ENCODE results near the gene TREH.
A peak's percentile ranks its signal among the peaks of the same experiment; 100 is the strongest.
"Not testable (repeated sequence)": the region's sequence is repeated elsewhere in the genome, so short reads cannot be mapped to it uniquely, and the experiment has no call there.

The TREH gene

GRCh38 chr11:118696673-118697226, 17.3 kb upstream of the TREH start:
- no peak for DNase-seq

- no peak for DNase-seq
These were observed 15.3 kb upstream of the TREH start for GRCh38 chr11:118694771-118695170.

DNA sequence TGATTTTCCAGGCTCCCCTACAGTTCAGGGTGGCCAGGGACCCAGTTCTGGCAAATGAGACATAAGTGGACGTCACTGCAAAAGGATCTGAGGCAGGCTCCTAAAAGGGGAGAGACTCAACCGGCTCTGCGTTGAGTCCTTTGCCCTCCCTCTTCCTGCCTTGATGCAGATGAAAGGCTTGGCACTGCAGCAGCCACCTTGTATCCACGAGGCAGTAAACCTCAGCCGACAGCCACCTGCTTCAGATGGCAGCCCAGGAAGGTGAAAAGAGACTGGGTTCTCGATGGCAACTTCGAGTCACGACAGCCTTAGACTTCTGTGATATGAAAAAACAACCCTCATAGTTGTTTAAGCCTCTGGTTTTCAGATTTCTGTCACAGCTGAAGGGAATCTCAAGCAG, 14.7 kb upstream of the TREH start:
- DNase-seq = no peak

DNA sequence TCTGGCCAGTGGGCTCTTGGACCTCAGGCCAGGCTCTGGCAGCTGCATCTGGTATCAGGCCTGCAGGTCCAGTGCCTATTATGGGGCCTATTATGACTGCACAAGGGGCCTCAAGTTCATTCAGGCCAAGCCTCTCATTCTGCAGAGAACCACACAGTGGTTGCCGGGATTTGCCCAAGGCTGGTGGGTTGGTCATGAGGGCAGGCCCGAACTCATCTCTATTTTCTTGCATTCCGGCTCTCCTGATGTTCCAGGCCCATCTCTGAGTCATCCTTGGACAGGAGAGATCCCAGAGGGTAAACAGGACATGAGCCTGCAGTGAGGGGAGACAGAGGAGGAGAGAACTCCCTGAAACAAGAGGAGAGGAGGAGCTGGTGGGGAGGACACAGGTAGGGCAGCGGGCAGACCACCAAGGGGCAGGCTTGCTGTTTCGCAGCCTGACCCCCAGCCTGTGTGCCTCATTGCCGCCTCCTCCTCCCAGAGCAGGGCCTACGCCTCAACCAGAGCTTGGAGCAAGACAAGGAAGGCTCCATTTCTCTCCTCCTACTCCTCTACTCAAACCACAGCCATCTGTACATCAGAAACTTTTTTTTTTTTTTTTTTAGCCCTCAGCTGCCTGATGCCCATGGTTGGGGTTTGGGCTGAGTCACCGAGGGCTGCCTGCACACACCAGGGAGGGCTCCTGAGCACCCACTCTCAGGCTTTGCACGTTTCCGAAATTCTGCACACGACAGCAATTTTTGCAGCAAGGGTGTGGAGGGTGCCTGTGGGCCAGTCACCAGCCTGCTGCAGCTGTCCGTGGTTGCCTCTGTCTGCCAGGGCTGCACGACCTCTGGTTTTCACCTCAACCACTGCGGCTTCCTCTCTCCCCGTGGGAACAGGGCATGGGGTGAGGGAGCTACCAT, 12.7 kb upstream of the TREH start:
- peak; percentile 44 for DNase-seq

- no peak for DNase-seq
These were observed 11.3 kb upstream of the TREH start for GRCh38 chr11:118690553-118691304.

- DNase-seq = peak; percentile 94
These were observed 10.6 kb upstream of the TREH start for GRCh38 chr11:118689852-118690552.

GRCh38 chr11:118689503-118689851, 10.0 kb upstream of the TREH start:
- DNase-seq = no peak

- DNase-seq = no peak
These were observed 9.5 kb upstream of the TREH start for GRCh38 chr11:118688851-118689502.

- not testable (repeated sequence) for DNase-seq
These were observed 8.9 kb upstream of the TREH start for GRCh38 chr11:118688339-118688738.

DNA sequence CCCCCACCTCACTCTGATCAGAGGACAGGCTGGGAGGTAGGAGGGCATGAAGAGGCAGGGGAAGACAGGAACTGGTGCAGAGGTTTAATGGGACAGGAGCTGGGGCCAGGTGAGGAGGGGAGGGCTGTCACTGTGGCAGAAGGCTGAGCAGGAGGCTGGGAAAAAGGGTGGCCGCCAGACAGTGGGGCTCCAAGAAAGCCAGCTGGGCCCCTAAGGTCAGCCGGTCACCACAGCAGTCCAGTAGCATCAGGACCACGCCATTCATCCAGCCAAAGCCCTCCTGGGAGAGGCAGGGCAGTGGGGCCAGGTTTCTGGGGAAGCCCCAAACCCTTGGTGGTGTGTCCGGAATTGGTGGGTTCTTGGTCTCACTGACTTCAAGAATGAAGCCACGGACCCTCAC, 8.5 kb upstream of the TREH start:
- DNase-seq = no peak

DNA sequence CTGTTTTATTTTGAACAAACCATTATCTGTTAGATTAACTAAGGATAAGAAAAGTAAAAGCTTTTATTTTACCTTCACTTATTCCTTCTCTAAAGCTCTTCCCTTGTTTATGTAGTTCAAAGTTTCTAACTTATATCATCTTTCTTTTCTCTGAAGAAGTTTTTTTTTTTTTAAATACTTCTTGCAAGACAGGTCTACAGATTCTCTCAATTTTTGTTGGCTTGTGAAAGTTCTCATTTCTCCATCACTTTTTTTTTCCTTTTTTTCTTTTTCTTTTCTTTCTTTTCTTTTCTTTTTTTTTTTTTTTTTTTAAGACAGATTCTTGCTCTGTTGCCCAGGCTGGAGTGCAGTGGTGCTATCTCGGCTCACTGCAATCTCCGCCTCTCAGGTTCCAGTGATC, 4.7 kb upstream of the TREH start:
- no peak for DNase-seq

DNA sequence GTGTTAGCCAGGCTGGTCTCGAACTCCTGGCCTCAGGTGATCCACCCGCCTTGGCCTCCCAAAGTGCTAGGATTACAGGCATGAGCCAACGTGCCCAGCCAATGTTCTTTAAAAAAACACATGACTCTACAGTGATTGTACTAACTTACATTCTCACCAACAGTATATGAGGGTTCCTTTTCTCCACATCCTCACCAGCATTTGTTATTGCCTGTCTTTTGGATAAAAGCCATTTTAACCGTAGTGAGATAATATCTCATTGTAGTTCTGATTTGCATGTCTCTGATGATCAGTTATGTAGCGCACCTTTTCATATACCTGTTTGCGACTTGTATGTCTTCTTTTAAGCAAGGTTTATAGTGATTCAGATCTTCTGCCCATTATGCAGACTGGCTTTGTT, 3.5 kb upstream of the TREH start:
- DNase-seq = not testable (repeated sequence)

GRCh38 chr11:118682372-118682771, 2.9 kb upstream of the TREH start:
- no peak for DNase-seq

DNA sequence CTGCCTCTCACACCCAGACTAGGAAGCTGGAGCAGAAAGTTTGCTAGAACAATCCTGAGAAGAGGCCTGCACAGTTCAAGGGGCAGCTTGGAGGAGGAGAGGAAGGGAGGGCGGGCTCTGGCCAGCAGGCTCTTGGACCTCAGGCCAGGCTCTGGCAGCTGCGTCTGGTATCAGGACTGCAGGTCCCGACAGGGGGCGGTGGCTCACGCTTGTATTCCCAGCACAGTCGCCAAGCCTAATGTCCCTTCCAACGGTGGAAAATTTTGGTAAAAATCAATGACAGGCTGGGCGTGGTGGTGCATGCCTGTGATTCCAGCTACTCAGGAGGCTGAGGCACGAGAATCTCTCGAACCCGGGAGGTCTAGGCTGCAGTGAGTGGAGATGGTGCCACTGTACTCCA, 542 bp downstream of the TREH start:
- DNase-seq = not testable (repeated sequence)

GRCh38 chr11:118677977-118678376, 1.5 kb downstream of the TREH start:
- no peak for DNase-seq

GRCh38 chr11:118674082-118674435, 5.4 kb downstream of the TREH start:
- DNase-seq = no peak

- DNase-seq = no peak
These were observed 5.9 kb downstream of the TREH start for GRCh38 chr11:118673361-118674081.

GRCh38 chr11:118672846-118673245, 6.6 kb downstream of the TREH start:
- no peak for DNase-seq

DNA sequence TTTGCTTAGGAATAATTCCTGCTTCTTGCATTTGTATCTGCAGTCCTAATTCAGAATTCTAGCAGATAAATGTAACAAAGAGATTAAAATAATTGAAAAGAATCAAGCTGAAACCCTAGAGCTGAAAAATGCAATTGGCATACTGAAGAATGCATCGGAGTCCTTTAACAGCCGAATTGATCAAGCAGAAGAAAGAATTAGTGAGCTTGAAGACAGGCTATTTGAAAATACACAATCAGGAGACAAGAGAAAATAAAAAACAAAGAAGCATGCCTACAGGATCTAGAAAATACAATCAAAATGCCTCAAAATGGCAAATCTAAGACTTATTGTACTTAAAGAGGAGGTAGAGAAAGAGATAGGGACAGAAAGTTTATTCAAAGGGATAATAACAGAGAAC, 8.2 kb downstream of the TREH start:
- no peak for DNase-seq

GRCh38 chr11:118670063-118670462, 9.4 kb downstream of the TREH start:
- no peak for DNase-seq

GRCh38 chr11:118666371-118666770, 13.1 kb downstream of the TREH start:
- no peak for DNase-seq

- no peak for DNase-seq
These were observed 15.5 kb downstream of the TREH start for GRCh38 chr11:118663902-118664301.

Measured in GF-D8 (cell line).